ENCODE results near the gene VAT1L. TPM values are rescaled to one million over a fixed set of nuclear protein-coding genes. Genes with fewer than 3 reads are reported as not detected.

The VAT1L gene
- 1.1 TPM for total RNA-seq (ENCODE audit: unreplicated experiment)
- long read RNA-seq: 0 reads

- Mint-ChIP-seq H3K4me1 (ENCODE audit: unreplicated experiment) (peaks cover 8% of the 10 kb centered on the region), H3K27me3 (ENCODE audit: unreplicated experiment) (peaks cover 6% of the 10 kb centered on the region)
These were observed at the start of gene VAT1L for GRCh38 chr16:77788181-77789084. Gene VAT1L (plus strand): TSS chr16:77788564. CDS start chr16:77788683, 119 bp downstream.

GRCh38 chr16:77738706-77739558, 49.4 kb upstream of the VAT1L start:
- TF ChIP-seq CTCF (IDR thresholded peaks at IDR 0.05; ENCODE audit: unreplicated experiment): no peak
- Mint-ChIP-seq H3K36me3 (ENCODE audit: low read depth, unreplicated experiment) (peaks cover under 1% of the 10 kb centered on the region), H3K4me1 (ENCODE audit: unreplicated experiment) (no peaks in the 10 kb centered on the region), H3K4me3 (ENCODE audit: unreplicated experiment) (no peak overlapping the region), H3K9me3 (ENCODE audit: unreplicated experiment) (no peaks in the 10 kb centered on the region), H3K27me3 (ENCODE audit: unreplicated experiment) (no peaks in the 10 kb centered on the region), H3K27ac (ENCODE audit: unreplicated experiment) (no peak overlapping the region)
- DNase-seq (ENCODE audit: low spot score): no peak

More at GRCh38 chr16:77788181-77789084, at the start of gene VAT1L:
- H3K36me3 Mint-ChIP-seq (ENCODE audit: low read depth, unreplicated experiment): no peaks in the 10 kb centered on the region
- no peak for TF ChIP-seq CTCF (IDR thresholded peaks at IDR 0.05; ENCODE audit: unreplicated experiment)
- H3K4me3 Mint-ChIP-seq (ENCODE audit: unreplicated experiment): peak within 1 kb of the TSS; percentile 88
- H3K9me3 Mint-ChIP-seq (ENCODE audit: unreplicated experiment): no peaks in the 10 kb centered on the region
- no peak within 1 kb of the TSS for H3K27ac Mint-ChIP-seq (ENCODE audit: unreplicated experiment)
- DNase-seq (ENCODE audit: low spot score): peak; percentile 38

- TF ChIP-seq CTCF (IDR thresholded peaks at IDR 0.05; ENCODE audit: unreplicated experiment): no peak
- H3K27ac Mint-ChIP-seq (ENCODE audit: unreplicated experiment): no peak overlapping the region
- H3K4me3 Mint-ChIP-seq (ENCODE audit: unreplicated experiment): no peak overlapping the region
- no peaks in the 10 kb centered on the region for H3K4me1 Mint-ChIP-seq (ENCODE audit: unreplicated experiment)
- no peaks in the 10 kb centered on the region for H3K9me3 Mint-ChIP-seq (ENCODE audit: unreplicated experiment)
- no peaks in the 10 kb centered on the region for H3K27me3 Mint-ChIP-seq (ENCODE audit: unreplicated experiment)
- no peak for DNase-seq (ENCODE audit: low spot score)
- H3K36me3 Mint-ChIP-seq (ENCODE audit: low read depth, unreplicated experiment): no peaks in the 10 kb centered on the region
These were observed 48.8 kb upstream of the VAT1L start for GRCh38 chr16:77739559-77739892.

- no peak for DNase-seq (ENCODE audit: low spot score)
- Mint-ChIP-seq H3K4me1 (ENCODE audit: unreplicated experiment) (no peaks in the 10 kb centered on the region), H3K9me3 (ENCODE audit: unreplicated experiment) (no peaks in the 10 kb centered on the region), H3K27me3 (ENCODE audit: unreplicated experiment) (no peaks in the 10 kb centered on the region), H3K4me3 (ENCODE audit: unreplicated experiment) (no peak overlapping the region), H3K27ac (ENCODE audit: unreplicated experiment) (no peak overlapping the region), H3K36me3 (ENCODE audit: low read depth, unreplicated experiment) (no peaks in the 10 kb centered on the region)
- no peak for TF ChIP-seq CTCF (IDR thresholded peaks at IDR 0.05; ENCODE audit: unreplicated experiment)
These were observed 44.2 kb upstream of the VAT1L start for GRCh38 chr16:77744141-77744540.

All from endothelial cell (in vitro differentiated cells).